ENCODE measurements around the gene PMVK. TPM values are rescaled to one million over a fixed set of nuclear protein-coding genes. Genes with fewer than 3 reads are reported as not detected.

Gene PMVK
- total RNA-seq, 1 donor from 2014 or later = 41.8 TPM

GRCh38 chr1:154951901-154952657 is 15.6 kb upstream of the PMVK start:
- no peak for DNase-seq (ENCODE audit: low spot score)

- no peak for DNase-seq (ENCODE audit: low spot score)
Measured at GRCh38 chr1:154948079-154948478, 11.6 kb upstream of the PMVK start.

- no peak for DNase-seq (ENCODE audit: low spot score)
Measured at GRCh38 chr1:154945962-154946850, 9.7 kb upstream of the PMVK start.

- no peak for DNase-seq (ENCODE audit: low spot score)
Measured at GRCh38 chr1:154945160-154945961, 8.8 kb upstream of the PMVK start.

- no peak for DNase-seq (ENCODE audit: low spot score)
Measured at GRCh38 chr1:154944401-154945159, 8.1 kb upstream of the PMVK start.

- no peak for DNase-seq (ENCODE audit: low spot score)
Measured at GRCh38 chr1:154943649-154944400, 7.3 kb upstream of the PMVK start.

GRCh38 chr1:154941333-154942013 is 5.0 kb upstream of the PMVK start:
- DNase-seq (ENCODE audit: low spot score) = no peak

GRCh38 chr1:154940651-154941194 is 4.2 kb upstream of the PMVK start:
- DNase-seq (ENCODE audit: low spot score) = no peak

GRCh38 chr1:154940213-154940560 is 3.7 kb upstream of the PMVK start:
- no peak for DNase-seq (ENCODE audit: low spot score)

GRCh38 chr1:154938604-154939399 is 2.3 kb upstream of the PMVK start:
- peak; percentile 76 for DNase-seq (ENCODE audit: low spot score)

- no peak for DNase-seq (ENCODE audit: low spot score)
Measured at GRCh38 chr1:154937988-154938386, 1.5 kb upstream of the PMVK start.

- DNase-seq (ENCODE audit: low spot score) = peak; percentile 92
Measured at GRCh38 chr1:154937085-154937987, 817 bp upstream of the PMVK start.

GRCh38 chr1:154935749-154936554 is 567 bp downstream of the PMVK start:
- no peak for DNase-seq (ENCODE audit: low spot score)

- no peak for DNase-seq (ENCODE audit: low spot score)
Measured at GRCh38 chr1:154934358-154934948, 2.1 kb downstream of the PMVK start.

GRCh38 chr1:154931940-154932487 is 4.5 kb downstream of the PMVK start:
- peak; percentile 81 for DNase-seq (ENCODE audit: low spot score)

GRCh38 chr1:154926201-154926600 is 10.3 kb downstream of the PMVK start:
- DNase-seq (ENCODE audit: low spot score) = no peak
